K562 (cell line): ENCODE data around the gene GCNT2. TPM values are rescaled to one million over a fixed set of nuclear protein-coding genes. Genes with fewer than 3 reads are reported as not detected.
A peak's percentile ranks its signal among the peaks of the same experiment; 100 is the strongest.

Experiments
- ATAC-seq: fragments of 200-7000 bp; cut with Tn5 transposase; 3 replicates; pipeline ENCODE4 v1.9.1; 2020; ENCODE audit warnings: moderate library complexity
- BruUV-seq: library from RNA; stranded (reverse); fragments of 400-500 nt; replicated peaks from 2 replicates; lab custom pipeline; 2021; lab: Mats Ljungman, UMichigan
- CTCF ChIA-PET: fragments of 300-600 bp; formaldehyde crosslinking; extraction: SDS; loops from one replicate; lab custom pipeline; 2021; ENCODE audit warnings: low intra/inter-chr PET ratio; lab: Yijun Ruan, JAX
- POLR2A ChIA-PET: fragments of 300-600, 350-650 bp; sonication (Branson Sonifier 250); formaldehyde crosslinking; extraction: SDS; loops from one replicate; lab custom pipeline; 2021; ENCODE audit warnings: antibody characterized with exemption, inconsistent platforms; lab: Yijun Ruan, JAX
- DNase-seq, 4 experiments: peaks; one replicate each; pipeline versions ENCODE4 v3.0.0 to v3.0.0-alpha.2; 2011 to 2018; ENCODE audit warnings: low spot score in 3 of 4, mixed read lengths in 3 of 4; ENCODE audit errors: extremely low read depth in 1 of 4
- FAIRE-seq: peaks from 2 replicates; lab custom pipeline; 2011; peaks lifted over from hg19 to GRCh38; lab: Jason Lieb, UNC
- H2AFZ ChIP-seq: 2 replicates; pipeline ENCODE4 v1.6.0; 2011; ENCODE audit warnings: low read depth, low read length, control low read depth, inconsistent platforms
- H3K27ac ChIP-seq: fragments of 200-600 bp; 3 replicates; pipeline ENCODE4 v1.8.0; 2011; ENCODE audit warnings: low read depth, mild to moderate bottlenecking, control low read depth, inconsistent platforms, low read length, moderate library complexity, mixed read lengths; ENCODE audit errors: extremely low read depth
- H3K27me3 ChIP-seq, 2 experiments: fragments of 300-600 bp in 1 of 2; 2 replicates in 1 of 2; 3 replicates in 1 of 2; pipeline versions ENCODE4 v1.6.0 to v1.8.0; 2011; ENCODE audit warnings: inconsistent platforms in 2 of 2, low read length in 2 of 2, mild to moderate bottlenecking in 1 of 2, mixed read lengths in 1 of 2, moderate library complexity in 1 of 2; ENCODE audit not compliant: control insufficient read depth in 2 of 2, insufficient read depth in 2 of 2
- H3K36me3 ChIP-seq: fragments of 300-600 bp; 3 replicates; pipeline ENCODE4 v1.8.0; 2011; ENCODE audit warnings: mild to moderate bottlenecking, low read length, inconsistent platforms; ENCODE audit not compliant: control insufficient read depth, insufficient read depth
- H3K4me1 ChIP-seq, 2 experiments: fragments of 200-600 bp in 1 of 2; replicated peaks in 1 of 2; 2 replicates in 1 of 2; 3 replicates in 1 of 2; pipeline versions ENCODE4 v1.5.1 to v1.8.0; 2011; ENCODE audit warnings: inconsistent platforms in 2 of 2, low read length in 2 of 2, mild to moderate bottlenecking in 1 of 2, mixed read lengths in 1 of 2, moderate library complexity in 1 of 2; ENCODE audit not compliant: control insufficient read depth in 2 of 2, insufficient read depth in 2 of 2
- H3K4me2 ChIP-seq: 2 replicates; pipeline ENCODE4 v1.6.1; 2011; ENCODE audit warnings: low read length, control low read depth, inconsistent platforms, mixed read lengths; ENCODE audit not compliant: insufficient read depth
- H3K4me3 ChIP-seq: fragments of 200-600 bp; sonication (generic), shearing (Covaris generic); 2 replicates; pipeline ENCODE4 v1.5.1; 2016; ENCODE audit warnings: control low read depth, inconsistent platforms
- H3K79me2 ChIP-seq: fragments of 200-600 bp; 3 replicates; pipeline ENCODE4 v1.8.0; 2011; ENCODE audit warnings: low read length, inconsistent platforms; ENCODE audit not compliant: control insufficient read depth, insufficient read depth
- H3K9ac ChIP-seq, 2 experiments: 2 replicates each; pipeline versions ENCODE4 v1.6.0 to v1.6.1; 2011; ENCODE audit warnings: low read depth in 2 of 2, low read length in 2 of 2, control low read depth in 1 of 2, inconsistent platforms in 1 of 2, mild to moderate bottlenecking in 1 of 2, mixed read lengths in 1 of 2; ENCODE audit not compliant: insufficient read depth in 1 of 2
- H3K9me1 ChIP-seq: one replicate; pipeline ENCODE4 v1.6.0; 2011; ENCODE audit warnings: inconsistent platforms, mild to moderate bottlenecking, low read length, moderate library complexity; ENCODE audit not compliant: control insufficient read depth, insufficient read depth
- H3K9me3 ChIP-seq: replicated peaks from 2 replicates; pipeline ENCODE4 v1.5.1; 2011; ENCODE audit warnings: low read depth, low read length, inconsistent platforms; ENCODE audit not compliant: control insufficient read depth, insufficient read depth
- H4K20me1 ChIP-seq: replicated peaks from 2 replicates; pipeline ENCODE4 v1.6.1; 2011; ENCODE audit warnings: low read length, inconsistent platforms, mixed read lengths; ENCODE audit not compliant: control insufficient read depth, insufficient read depth
- BHLHE40 ChIP-seq: IDR thresholded peaks from 2 replicates; pipeline ENCODE4 v1.6.1; 2011; ENCODE audit warnings: low read length, improper control_type of control experiment
- FOXA1 ChIP-seq: fragments of 450-650 bp; IDR thresholded peaks from 2 replicates; pipeline ENCODE4 v1.6.1; 2016; ENCODE audit warnings: mild to moderate bottlenecking, borderline replicate concordance
- GTF2E2 ChIP-seq: fragments of 200-800 bp; sonication (Bioruptor generic); IDR thresholded peaks from 2 replicates; pipeline ENCODE4 v1.6.1; 2016; ENCODE audit warnings: missing genetic modification characterization, missing compliant biosample characterization
- LARP7 ChIP-seq: fragments of 450-650 bp; IDR thresholded peaks from 2 replicates; pipeline ENCODE4 v1.6.1; 2016
- LEF1 ChIP-seq: fragments of 450-650 bp; IDR thresholded peaks from 2 replicates; pipeline ENCODE4 v1.6.1; 2016; ENCODE audit warnings: mild to moderate bottlenecking
- NELFE ChIP-seq: IDR thresholded peaks from 2 replicates; pipeline ENCODE4 v1.6.1; 2011; ENCODE audit warnings: mild to moderate bottlenecking; ENCODE audit not compliant: insufficient read depth, insufficient read length
- PHB ChIP-seq: fragments of 250-450 bp; sonication (Bioruptor Pico); IDR thresholded peaks from 2 replicates; pipeline ENCODE4 v1.5.0; 2021
- POLR2G ChIP-seq: fragments of 200-400 bp; formaldehyde crosslinking; IDR thresholded peaks from 2 replicates; pipeline ENCODE4 v1.6.1; 2017; ENCODE audit warnings: low read depth, mild to moderate bottlenecking, antibody characterized with exemption, low read length, moderate library complexity
- PPARD ChIP-seq: fragments of 250-450 bp; sonication (Bioruptor Pico); IDR thresholded peaks from 2 replicates; pipeline ENCODE4 v1.8.0; 2022; ENCODE audit warnings: inconsistent platforms, mild to moderate bottlenecking, moderate library complexity
- RHOXF2B ChIP-seq: fragments of 250-450 bp; sonication (Bioruptor Pico); conservative IDR thresholded peaks from 2 replicates; pipeline ENCODE4 v1.5.1; 2021
- SIN3A ChIP-seq, 2 experiments: fragments of 150-350 bp in 1 of 2; IDR thresholded peaks; 2 replicates each; pipeline ENCODE4 v1.6.1; 2011 to 2016; ENCODE audit warnings: borderline replicate concordance in 2 of 2, low read depth in 2 of 2, low read length in 2 of 2, mild to moderate bottlenecking in 2 of 2, moderate library complexity in 2 of 2; ENCODE audit not compliant: control insufficient read depth in 1 of 2
- TARDBP ChIP-seq: fragments of 450-650 bp; IDR thresholded peaks from 2 replicates; pipeline ENCODE4 v1.6.1; 2016
- ZBTB17 ChIP-seq: fragments of 450-650 bp; formaldehyde crosslinking; IDR thresholded peaks from 2 replicates; pipeline ENCODE4 v1.4.0; 2020; ENCODE audit warnings: mild to moderate bottlenecking
- ZFP30 ChIP-seq: fragments of 250-450 bp; sonication (Bioruptor Pico); IDR thresholded peaks from 2 replicates; pipeline ENCODE4 v1.8.0; 2022; ENCODE audit warnings: moderate library complexity, mild to moderate bottlenecking, inconsistent platforms, borderline replicate concordance
- ZNF589 ChIP-seq: fragments of 200-800 bp; sonication (Bioruptor generic); IDR thresholded peaks from 2 replicates; pipeline ENCODE4 v1.6.1; 2016; ENCODE audit warnings: low read depth, missing genetic modification characterization, missing compliant biosample characterization
- ZNF785 ChIP-seq: fragments of 250-450 bp; sonication (Bioruptor Pico); IDR thresholded peaks from 2 replicates; pipeline ENCODE4 v1.4.0; 2020; ENCODE audit warnings: mild to moderate bottlenecking
- WGBS: fragments of 100-300 bp; shearing (Covaris generic); methylation state at CpG from one replicate; pipeline ENCODE4 v1.1.6; 2016; ENCODE audit warnings: low coverage, mixed read lengths; ENCODE audit not compliant: insufficient coverage; ENCODE audit errors: missing lambda C conversion rate; 5-methylcytosine and 5-hydroxymethylcytosine counted together
- in situ Hi-C: fragments of 300-500 bp; cut with MboI; formaldehyde crosslinking; loops from 4 replicates; pipeline ENCODE4 v1.15.0; 2018; ENCODE audit warnings: inconsistent platforms, mixed read lengths
- intact Hi-C: fragments of 100-400 bp; cut with micrococcal nuclease; formaldehyde crosslinking; loops from 2 replicates; pipeline ENCODE4 v1.14.2; 2022
- polyA plus RNA-seq, 8 experiments: library from polyadenylated mRNA; depleted of rRNA in 4 of 8; stranded (reverse) in 5 of 8; unstranded in 3 of 8; fragments of >200 nt; fragmentation: Nextera tagmentation in 2 of 8; fragmentation: Illumina TruSeq in 1 of 8; extraction: Ambion mirVana in 2 of 8; extraction: Trizol in 1 of 8; gene quantifications; 2 replicates each; pipeline versions ENCODE4 v1.2.1 to v1.2.3, GENCODE V29; 2011 to 2014; ENCODE audit warnings: inconsistent platforms in 1 of 8, missing spikeins in 1 of 8
- total RNA-seq, 7 experiments: library from RNA; depleted of rRNA in 6 of 7; stranded (reverse); fragments of >200 nt in 6 of 7; fragmentation: Illumina TruSeq in 2 of 7; extraction: Trizol in 2 of 7; gene quantifications; 2 replicates each; pipeline versions ENCODE4 v1.2.1 to v1.2.3, GENCODE V29; 2011 to 2021; ENCODE audit warnings: low replicate concordance in 1 of 7
- TF ChIP-seq, protein P1 (sequence below): sonication (generic); formaldehyde crosslinking; IDR thresholded peaks from 2 replicates; pipeline ENCODE4 v1.8.0; 2022; ENCODE audit warnings: missing genetic modification reagents, mild to moderate bottlenecking, moderate library complexity, borderline replicate concordance
- TF ChIP-seq, protein P2 (sequence below): fragments of 450-650 bp; formaldehyde crosslinking; conservative IDR thresholded peaks from 2 replicates; pipeline ENCODE4 v1.4.0; 2022; ENCODE audit warnings: mild to moderate bottlenecking, missing genetic modification characterization
- TF ChIP-seq, protein P3 (sequence below): fragments of 250-450 bp; sonication (Bioruptor Pico); IDR thresholded peaks from 2 replicates; pipeline ENCODE4 v1.9.0; 2021; ENCODE audit warnings: mild to moderate bottlenecking
- TF ChIP-seq, protein P4 (sequence below), 2 experiments: fragments of 450-650 bp in 1 of 2; sonication (generic) in 1 of 2; formaldehyde crosslinking; conservative IDR thresholded peaks; 2 replicates each; pipeline versions ENCODE4 v1.4.0 to v1.8.1; 2020 to 2022; ENCODE audit warnings: mild to moderate bottlenecking in 1 of 2, missing genetic modification reagents in 1 of 2

Gene GCNT2
- total and polyA plus RNA-seq, 9 of the 15 experiments (the other 6 are each of a cell fraction or from before 2014, with no cell fraction given): 0.78 to 2.6 (median 1.6) TPM

DNA sequence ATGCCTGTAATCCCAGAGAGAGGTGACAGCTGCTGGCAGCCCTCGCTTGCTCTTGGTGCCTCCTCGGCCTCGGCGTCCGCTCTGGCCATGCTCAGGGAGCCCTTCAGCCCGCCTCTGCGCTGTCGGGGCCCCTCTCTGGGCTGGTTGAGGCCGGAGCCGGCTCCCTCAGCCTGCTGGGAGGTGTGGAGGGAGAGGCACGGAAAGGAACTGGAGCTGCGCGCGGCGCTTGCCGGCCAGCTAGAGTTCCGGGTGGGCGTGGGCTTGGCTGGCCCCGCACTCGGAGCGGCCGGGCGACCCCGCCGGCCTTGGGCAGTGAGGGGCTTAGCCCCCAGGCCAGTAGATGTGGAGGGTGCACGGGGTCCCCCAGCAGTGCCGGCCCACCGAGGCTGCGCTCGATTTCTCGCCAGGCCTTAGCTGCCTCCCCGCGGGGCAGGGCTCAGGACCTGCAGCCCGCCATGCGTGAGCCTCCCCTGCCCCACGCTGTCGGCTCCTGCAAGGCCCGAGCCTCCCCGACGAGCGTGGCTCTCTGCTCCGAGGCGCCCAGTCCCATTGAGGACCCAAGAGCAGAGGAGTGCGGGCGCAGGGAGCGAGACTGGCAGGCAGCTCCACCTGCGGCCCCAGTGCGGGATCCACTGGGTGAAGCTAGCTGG lies 138.7 kb downstream of the GCNT2 start:
- H3K4me1 ChIP-seq: peaks cover 8% of the 10 kb centered on the region in 2 experiments
- 41% methylated on average over 44 of the region's 48 CpGs for WGBS
- ChIA-PET POLR2A (interaction anchor here (0.6 to 2.6 kb wide), 9 partner anchors 10 to 65 kb away, joined by 3 to 11 read pairs (median 3); no protein-coding TSS in a partner anchor), CTCF (interaction anchor here (0.6 kb wide), 1 partner anchor 23 kb away, joined by 4 read pairs; no protein-coding TSS in a partner anchor)
- H3K79me2 ChIP-seq: no peaks in the 10 kb centered on the region
- DNase-seq: peak in 1 of 4 experiments; percentile 40
- peak overlapping the region; percentile 39 for H3K4me3 ChIP-seq
- intact Hi-C loops: no loop called here
- peak overlapping the region; percentile 89 for H2AFZ ChIP-seq
- peak overlapping the region; percentile 17; the same call in 1 of the 3 replicates for H3K27ac ChIP-seq
- H3K9me3 ChIP-seq: no peaks in the 10 kb centered on the region; the same call in 1 of the 2 replicates
- in situ Hi-C loops: no loop called here
- H3K9ac ChIP-seq: peak overlapping the region; percentile 36 to 86; a peak in 3 of 4 replicates
- no peak for FAIRE-seq
- H3K4me2 ChIP-seq: peak overlapping the region; percentile 65
- BruUV-seq: no TSS peak
- no peaks in the 10 kb centered on the region for H3K9me1 ChIP-seq
- peaks cover 15 to 22% of the 10 kb centered on the region in 2 experiments for H3K27me3 ChIP-seq
- ATAC-seq: peak; percentile 75
- H3K36me3 ChIP-seq: no peaks in the 10 kb centered on the region
- no peaks in the 10 kb centered on the region for H4K20me1 ChIP-seq
- TF ChIP-seq ZFP30 (CRISPR knock-in tag): no peak
- TF ChIP-seq, protein P1, sequence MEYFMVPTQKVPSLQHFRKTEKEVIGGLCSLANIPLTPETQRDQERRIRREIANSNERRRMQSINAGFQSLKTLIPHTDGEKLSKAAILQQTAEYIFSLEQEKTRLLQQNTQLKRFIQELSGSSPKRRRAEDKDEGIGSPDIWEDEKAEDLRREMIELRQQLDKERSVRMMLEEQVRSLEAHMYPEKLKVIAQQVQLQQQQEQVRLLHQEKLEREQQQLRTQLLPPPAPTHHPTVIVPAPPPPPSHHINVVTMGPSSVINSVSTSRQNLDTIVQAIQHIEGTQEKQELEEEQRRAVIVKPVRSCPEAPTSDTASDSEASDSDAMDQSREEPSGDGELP (CRISPR knock-in tag): peak; percentile 48; the same call in 1 of the 2 replicates
- TF ChIP-seq NELFE: no peak
- TF ChIP-seq, protein P2, sequence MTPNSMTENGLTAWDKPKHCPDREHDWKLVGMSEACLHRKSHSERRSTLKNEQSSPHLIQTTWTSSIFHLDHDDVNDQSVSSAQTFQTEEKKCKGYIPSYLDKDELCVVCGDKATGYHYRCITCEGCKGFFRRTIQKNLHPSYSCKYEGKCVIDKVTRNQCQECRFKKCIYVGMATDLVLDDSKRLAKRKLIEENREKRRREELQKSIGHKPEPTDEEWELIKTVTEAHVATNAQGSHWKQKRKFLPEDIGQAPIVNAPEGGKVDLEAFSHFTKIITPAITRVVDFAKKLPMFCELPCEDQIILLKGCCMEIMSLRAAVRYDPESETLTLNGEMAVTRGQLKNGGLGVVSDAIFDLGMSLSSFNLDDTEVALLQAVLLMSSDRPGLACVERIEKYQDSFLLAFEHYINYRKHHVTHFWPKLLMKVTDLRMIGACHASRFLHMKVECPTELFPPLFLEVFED (CRISPR knock-in tag): no peak
- TF ChIP-seq FOXA1: no peak
- no peak for TF ChIP-seq ZNF589
- TF ChIP-seq TARDBP: no peak
- no peak for TF ChIP-seq GTF2E2
- no peak for TF ChIP-seq PHB (CRISPR knock-in tag)
- TF ChIP-seq BHLHE40: no peak
- TF ChIP-seq PPARD (CRISPR knock-in tag): no peak
- no peak for TF ChIP-seq RHOXF2B
- TF ChIP-seq, protein P3, sequence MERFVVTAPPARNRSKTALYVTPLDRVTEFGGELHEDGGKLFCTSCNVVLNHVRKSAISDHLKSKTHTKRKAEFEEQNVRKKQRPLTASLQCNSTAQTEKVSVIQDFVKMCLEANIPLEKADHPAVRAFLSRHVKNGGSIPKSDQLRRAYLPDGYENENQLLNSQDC (CRISPR knock-in tag): no peak
- TF ChIP-seq LARP7: no peak
- TF ChIP-seq POLR2G: peak; percentile 67
- TF ChIP-seq ZNF785: no peak
- TF ChIP-seq SIN3A (IDR thresholded peaks at IDR 0.05; ENCODE audit: borderline replicate concordance in 2 of 2, control insufficient read depth in 1 of 2, low read depth in 2 of 2, low read length in 2 of 2): no peak
- TF ChIP-seq, protein P4, sequence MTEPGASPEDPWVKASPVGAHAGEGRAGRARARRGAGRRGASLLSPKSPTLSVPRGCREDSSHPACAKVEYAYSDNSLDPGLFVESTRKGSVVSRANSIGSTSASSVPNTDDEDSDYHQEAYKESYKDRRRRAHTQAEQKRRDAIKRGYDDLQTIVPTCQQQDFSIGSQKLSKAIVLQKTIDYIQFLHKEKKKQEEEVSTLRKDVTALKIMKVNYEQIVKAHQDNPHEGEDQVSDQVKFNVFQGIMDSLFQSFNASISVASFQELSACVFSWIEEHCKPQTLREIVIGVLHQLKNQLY (CRISPR knock-in tag; conservative IDR thresholded peaks at IDR 0.05): no peak
- TF ChIP-seq LEF1: no peak
- no peak for TF ChIP-seq ZBTB17
